GM19043 (cell line): Measurements from ENCODE around the gene GSTM2.
"Not testable (repeated sequence)": the region's sequence is repeated elsewhere in the genome, so short reads cannot be mapped to it uniquely, and the experiment has no call there.

Experiments used
- ATAC-seq: cut with Tn5 transposase; IDR thresholded peaks from one replicate; pipeline ENCODE4 v1.9.1; 2021; ENCODE audit warnings: low read depth; ENCODE audit not compliant: unreplicated experiment

Gene GSTM2

DNA sequence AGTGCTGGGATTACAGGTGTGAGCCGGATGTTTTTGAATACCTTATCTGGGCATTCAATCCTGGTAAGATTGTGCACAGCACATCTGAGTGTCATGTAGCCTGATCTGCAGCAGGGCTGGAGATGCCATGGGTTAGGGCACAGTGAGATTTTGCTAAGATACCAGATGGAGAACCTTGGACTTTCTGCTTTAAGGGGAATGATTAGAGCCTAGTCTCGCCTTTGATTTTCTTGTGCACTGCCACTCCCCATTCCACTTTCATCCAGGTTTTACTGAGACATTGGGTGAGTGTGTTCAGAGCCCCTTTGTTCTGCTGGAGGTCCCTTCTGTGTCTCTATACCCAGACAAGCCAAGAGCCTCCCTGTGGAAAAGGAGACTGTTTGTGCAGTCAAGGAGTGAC lies 6.0 kb downstream of the GSTM2 start:
- ATAC-seq: not testable (repeated sequence)

DNA sequence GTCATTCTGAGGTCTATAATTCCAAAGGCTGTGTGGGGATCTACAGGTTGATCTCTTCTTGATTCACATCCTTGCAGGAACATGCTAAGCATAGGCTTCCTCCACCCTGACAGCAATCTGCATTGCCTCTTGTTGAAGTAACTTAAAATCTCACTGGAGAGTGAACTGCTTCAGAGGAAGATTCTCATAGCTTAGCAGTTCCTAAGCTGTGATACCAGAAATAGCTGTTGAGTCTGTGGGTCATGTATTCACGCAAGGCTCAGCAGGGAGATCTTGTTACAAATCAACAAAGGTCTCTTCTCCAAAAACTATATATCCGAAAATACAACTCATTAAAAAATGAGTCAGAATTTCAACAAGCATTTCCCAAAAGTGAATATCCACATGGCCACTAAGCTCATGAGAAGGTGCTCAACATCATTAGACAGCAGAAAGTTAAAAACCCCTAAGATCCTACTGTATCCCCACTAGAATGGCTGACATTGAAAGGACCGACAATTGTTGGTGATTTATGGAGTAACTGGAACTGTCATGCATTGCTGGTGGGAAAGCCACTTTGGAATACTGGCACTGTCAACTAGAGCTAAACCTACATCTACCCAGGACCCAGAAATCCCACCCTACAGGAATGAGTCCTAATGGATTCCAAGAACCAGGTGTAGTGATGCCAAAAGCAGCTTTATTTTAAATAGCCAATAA lies 9.0 kb downstream of the GSTM2 start:
- ATAC-seq: not testable (repeated sequence)

DNA sequence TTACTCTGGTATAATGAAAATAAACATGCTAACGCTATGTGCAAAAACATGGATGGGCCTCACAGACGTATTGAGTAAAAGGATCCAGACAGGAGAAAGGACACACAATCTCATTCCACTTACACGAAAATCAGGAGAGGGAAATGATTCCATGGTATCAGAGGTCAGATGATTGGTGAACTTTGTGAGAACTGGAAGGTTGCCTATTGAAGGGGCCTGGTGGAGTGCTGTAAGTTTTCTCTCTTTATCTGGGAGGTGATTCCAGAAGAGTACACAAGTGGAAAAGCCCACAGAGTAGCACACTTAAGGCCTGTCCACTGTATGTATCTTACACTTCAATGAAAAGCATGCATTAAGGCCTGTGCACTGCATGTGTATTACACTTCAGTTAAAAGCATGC lies 9.6 kb downstream of the GSTM2 start:
- ATAC-seq: no peak

DNA sequence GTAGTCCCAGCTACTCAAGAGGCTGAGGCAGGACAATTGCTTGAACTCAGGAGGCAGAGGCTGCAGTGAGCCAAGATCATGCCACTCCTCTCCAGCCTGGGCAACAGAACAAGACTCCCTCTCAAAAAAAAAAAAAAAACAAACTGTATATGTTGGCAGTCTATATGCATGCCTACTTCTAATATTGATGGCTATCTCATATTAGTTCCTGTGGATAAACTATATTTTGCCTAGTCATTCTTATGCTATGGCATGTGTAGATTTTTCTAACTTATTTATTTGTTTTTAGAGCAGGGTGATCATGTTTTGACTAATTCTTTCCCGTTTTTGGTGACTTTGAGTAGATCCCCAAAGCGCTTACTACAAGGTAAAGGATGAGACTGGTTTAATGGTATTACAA lies 10.8 kb downstream of the GSTM2 start:
- ATAC-seq: not testable (repeated sequence)

DNA sequence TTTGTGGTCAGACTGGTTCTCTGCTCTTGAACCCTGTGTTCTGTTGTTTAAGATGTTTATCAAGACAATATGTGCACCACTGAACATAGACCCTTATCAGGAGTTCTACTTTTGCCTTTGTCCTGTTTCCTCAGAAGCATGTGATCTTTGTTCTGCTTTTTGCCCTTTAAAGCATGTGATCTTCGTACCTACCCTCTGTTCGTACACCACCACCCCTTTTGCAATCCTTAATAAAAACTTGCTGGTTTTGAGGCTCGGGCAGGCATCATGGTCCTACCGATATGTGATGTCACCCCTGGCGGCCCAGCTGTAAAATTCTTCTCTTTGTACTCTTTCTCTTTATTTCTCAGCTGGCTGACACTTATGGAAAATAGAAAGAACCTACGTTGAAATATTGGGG lies 16.9 kb downstream of the GSTM2 start:
- ATAC-seq: not testable (repeated sequence)

DNA sequence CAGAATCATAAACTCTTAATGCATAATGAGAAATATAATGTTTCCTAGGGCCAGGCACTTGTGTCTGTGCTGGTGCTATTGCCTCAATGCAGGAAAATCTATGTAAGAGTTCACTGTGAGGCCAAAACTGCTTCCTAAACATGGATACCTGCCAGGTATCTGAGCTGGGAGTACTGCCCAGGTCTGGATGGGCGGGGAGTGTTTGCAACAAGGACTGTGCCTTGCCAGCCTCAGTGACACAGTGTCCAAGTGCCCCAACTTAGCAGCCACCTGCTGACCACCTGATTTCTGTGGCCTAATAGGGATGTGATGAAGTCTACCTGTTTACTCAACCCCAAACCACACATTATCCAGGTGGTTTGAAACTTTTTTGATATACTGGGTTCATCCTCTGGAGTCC lies 17.5 kb downstream of the GSTM2 start:
- ATAC-seq: not testable (repeated sequence)

DNA sequence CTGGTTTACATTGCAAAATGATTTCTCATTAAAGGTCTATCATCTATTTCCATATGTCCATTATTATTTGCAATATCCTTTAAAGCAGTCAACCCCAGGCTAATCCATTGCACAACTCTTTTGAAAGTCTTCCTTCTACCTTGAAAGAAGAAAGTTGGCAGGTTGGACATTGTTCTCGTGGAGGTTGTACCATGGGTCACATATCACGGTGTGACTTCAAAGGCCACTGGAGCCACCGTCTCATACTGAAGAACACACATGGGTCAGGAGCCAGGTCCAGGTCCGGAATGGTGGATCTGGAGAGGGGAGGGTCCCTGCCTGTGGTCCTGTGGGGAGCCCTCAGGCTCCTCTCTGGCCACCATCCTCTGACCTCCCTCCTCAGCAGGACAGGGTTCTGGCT lies 18.0 kb downstream of the GSTM2 start:
- not testable (repeated sequence) for ATAC-seq

DNA sequence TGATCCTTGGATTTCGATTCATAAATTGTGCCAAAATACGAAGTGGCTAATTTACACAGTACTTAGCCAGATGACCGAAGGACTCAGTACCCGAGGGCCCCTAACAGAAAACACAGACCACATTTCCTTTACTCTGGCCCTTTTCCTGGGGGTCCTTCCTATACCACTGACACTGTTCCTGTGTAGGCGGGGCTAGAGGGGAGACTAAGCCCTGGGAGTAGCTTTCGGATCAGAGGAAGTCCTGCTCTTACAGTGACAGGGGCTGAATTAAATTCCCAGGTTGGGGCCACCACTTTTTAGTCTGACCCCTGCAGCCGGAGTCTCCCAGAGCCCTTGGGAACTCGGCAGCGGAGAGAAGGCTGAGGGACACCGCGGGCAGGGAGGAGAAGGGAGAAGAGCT lies 19.3 kb downstream of the GSTM2 start:
- peak; percentile 17 for ATAC-seq

DNA sequence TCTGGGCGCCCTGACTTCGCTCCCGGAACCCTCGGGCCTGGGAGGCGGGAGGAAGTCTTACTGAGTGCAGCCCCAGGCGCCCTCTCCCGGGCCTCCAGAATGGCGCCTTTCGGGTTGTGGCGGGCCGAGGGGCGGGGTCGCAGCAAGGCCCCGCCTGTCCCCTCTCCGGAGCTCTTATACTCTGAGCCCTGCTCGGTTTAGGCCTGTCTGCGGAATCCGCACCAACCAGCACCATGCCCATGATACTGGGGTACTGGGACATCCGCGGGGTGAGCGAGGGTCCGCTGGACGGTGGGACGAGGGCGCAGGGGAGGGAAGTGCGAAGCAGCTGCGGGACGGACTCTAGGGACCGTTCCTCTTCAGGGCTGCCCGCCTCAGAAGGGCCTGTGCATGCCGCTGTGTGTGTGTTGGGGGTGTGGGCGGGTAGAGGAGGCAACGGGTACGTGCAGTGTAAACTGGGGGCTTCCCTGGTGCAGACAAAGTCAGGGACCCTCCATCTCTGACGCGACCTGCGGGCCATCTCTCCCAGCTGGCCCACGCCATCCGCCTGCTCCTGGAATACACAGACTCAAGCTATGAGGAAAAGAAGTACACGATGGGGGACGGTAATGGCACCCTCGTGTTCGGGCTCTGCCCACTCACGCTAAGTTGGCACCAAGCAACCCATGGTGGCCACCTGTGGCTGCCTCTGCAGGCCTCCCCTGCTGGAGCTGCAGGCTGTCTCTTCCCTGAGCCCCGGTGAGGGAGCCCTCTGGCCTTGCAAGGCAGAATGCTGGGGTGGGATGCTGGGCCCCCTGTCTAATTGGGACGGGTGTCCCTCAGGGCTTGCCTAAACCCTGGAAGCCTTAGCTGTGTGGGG lies 20.0 kb downstream of the GSTM2 start, which contains the start of gene GSTM1:
Gene GSTM1 (plus strand): TSS at position 177 of the 859 bp plus-strand sequence. CDS start 57 bp downstream, at position 234.
- ATAC-seq: peak; percentile 94

DNA sequence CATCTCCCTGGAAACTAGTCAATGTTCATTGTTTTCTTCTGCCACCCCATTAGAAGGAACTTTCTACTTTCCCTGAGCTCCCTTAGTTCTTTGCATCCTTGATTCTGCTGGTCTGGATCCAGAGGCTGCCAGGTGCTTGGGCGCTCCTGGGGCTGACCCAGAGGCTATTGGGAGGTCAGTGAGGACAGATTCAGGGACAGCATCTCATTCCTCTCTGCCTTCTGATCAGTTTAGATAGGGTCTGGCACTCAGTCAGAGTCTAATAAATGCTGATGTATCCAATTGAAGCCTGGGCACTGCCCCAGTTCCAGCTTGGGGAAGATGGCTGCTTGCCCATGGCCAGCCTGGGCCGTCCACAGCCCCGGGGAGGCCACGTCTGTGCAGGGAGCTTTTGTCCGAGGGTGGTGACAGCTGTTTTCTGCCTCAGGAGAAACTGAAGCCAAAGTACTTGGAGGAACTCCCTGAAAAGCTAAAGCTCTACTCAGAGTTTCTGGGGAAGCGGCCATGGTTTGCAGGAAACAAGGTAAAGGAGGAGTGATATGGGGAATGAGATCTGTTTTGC lies 22.1 kb downstream of the GSTM2 start:
- no peak for ATAC-seq

DNA sequence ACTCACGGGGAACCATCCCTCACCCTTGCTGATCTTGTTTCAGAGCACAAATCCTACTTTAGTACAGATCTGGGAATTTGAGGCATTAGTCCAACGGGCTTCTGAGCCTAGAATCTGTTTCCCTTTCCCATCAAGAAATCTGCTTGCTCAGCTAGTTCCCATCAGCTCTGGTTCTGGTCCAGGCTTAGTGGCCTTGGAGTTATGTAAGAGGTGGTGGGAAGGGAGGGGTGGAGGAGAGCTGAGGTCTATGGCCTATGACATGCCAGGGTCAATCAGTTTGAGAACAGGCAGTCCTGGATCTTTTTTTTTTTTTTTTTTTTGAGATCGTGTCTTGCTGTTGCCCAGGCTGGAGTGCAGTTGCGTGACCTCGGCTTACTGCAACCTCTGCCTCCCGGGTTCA lies 23.9 kb downstream of the GSTM2 start:
- no peak for ATAC-seq

DNA sequence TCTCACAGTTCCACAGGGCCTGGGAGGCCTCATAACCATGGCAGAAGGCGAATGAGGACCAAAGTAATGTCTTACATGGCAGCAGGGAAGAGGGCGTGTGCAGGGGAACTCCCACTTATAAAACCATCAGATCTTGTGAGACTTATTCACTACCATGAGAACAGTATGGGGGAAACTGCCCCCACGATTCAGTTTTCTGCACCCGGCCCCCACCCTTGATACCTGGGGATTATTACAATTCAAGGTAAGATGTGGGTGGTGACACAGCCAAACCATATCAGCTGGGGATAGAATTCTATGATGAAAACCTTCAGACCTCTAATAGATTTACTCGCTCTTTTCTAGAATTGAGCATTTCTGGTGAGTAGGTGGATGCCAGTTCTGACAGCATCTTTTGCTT lies 26.5 kb downstream of the GSTM2 start:
- ATAC-seq: not testable (repeated sequence)

DNA sequence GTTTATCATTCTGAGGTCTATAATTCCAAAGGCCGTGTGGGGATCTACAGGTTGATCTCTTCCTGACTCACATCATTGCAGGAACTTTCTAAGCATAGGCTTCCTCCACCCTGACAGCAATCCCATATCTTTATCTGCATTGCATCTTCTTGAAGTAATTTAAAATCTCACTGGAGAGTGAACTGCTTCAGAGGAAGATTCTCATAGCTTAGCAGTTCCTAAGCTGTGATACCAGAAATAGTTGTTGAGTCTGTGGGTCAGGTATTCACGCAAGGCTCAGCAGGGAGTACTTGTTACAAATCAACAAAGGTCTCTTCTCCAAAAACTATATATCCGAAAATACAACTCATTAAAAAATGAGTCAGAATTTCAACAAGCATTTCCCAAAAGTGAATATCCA lies 27.3 kb downstream of the GSTM2 start:
- not testable (repeated sequence) for ATAC-seq

DNA sequence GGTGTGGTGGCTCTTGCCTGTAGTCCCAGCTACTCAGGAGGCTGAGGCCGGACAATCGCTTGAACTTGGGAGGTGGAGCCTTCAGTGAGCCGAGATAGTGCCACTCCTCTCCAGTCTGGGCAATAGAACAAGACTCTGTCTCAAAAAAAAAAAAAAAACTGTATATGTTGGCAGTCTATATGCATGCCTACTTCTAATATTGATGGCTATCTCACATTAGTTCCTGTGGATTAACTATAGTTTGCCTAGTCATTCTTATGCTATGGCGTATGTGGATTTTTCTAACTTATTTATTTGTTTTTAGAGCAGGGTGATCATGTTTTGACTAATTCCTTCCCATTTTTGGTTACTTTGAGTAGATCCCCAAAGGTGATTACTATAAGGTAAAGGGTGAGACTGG lies 29.2 kb downstream of the GSTM2 start:
- no peak for ATAC-seq

DNA sequence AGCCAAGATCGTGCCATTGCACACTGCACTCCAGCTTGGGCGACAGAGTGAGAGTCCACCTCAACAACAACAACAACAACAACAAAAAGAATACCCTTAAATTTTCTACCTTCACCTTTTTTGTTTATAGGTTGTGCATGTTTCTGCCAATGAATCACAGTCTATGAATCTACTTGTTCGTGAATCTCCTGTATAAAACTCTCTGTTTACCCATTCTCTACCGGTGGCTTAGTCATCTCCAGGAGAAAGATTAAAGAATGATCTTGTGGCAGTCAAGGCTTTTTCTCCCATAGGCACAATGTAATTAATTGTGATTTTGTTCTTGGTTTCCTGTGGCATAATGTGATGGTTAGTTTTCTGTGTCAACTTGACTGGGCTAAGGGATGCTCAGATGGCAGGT lies 30.0 kb downstream of the GSTM2 start:
- ATAC-seq: not testable (repeated sequence)

DNA sequence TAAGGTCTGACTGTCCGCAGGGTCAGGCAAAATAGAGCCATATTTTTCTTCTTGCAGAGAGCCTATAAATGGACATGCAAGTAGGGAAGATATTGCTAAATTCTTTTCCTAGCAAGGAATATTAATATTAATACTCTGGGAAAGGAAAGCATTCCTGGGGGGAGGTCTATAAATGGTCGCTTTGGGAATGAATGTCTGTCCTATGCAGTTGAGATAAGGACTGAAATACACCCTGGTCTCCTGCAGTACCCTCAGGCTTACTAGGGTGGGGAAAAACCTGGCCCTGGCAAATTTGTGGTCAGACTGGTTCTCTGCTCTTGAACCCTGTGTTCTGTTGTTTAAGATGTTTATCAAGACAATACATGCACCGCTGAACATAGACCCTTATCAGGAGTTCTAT lies 35.1 kb downstream of the GSTM2 start:
- not testable (repeated sequence) for ATAC-seq

DNA sequence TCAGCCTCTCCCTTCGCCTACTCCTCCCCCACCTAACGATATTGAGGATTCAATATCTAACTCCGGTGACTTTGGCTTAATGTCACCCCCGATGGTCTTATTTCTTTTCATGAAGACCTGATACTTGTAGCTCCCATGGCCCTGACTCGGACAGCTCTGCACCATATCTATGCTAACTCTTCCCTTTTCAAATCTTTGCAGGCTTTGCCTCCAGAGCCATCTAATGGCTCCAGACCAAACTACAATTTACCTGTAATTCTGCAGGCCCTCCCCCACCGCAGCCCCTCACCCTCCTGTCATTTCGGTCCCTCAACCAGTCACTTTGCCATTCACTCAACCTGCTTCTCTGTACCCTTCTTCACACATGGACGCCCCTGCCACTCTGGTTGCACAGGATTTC lies 36.3 kb downstream of the GSTM2 start:
- ATAC-seq: no peak

DNA sequence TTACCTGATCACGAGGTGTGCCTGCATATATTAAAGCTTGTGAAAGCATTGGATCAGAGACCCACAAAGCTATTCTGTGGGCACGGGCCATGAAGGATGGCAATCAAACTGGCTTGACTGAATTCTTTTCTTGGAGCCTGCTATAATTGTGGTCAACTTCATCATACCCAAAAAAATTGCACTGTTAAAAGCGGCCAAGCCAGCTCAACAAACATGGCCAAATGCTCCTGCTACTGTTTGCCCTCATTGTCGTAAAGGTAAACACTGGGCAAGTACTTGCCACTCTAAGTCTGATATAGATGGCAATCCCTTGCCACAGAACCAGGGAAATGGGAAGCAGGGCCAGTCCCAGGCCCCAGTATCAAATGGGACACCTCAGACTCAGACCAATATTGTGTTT lies 37.6 kb downstream of the GSTM2 start:
- no peak for ATAC-seq

DNA sequence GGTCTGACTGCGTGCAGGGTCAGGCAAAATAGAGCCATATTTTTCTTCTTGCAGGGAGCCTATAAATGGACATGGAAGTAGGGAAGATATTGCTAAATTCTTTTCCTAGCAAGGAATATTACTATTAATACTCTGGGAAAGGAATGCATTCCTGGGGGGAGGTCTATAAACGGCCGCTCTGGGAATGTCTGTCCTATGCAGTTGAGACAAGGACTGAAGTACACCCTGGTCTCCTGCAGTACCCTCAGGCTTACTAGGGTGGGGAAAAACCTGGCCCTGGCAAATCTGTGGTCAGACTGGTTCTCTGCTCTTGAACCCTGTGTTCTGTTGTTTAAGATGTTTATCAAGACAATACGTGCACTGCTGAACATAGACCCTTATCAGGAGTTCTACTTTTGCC lies 41.1 kb downstream of the GSTM2 start:
- not testable (repeated sequence) for ATAC-seq

DNA sequence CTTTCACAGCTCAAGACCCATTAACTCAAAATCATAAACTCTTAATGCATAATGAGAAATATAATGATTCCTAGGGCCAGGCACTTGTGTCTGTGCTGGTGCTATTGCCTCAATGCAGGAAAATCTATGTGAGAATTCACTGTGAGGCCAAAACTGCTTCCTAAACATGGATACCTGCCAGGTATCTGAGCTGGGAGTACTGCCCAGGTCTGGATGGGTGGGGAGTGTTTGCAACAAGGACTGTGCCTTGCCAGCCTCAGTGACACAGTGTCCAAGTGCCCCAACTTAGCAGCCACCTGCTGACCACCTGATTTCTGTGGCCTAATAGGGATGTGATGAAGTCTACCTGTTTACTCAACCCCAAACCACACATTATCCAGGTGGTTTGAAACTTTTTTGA lies 42.0 kb downstream of the GSTM2 start:
- ATAC-seq: not testable (repeated sequence)

DNA sequence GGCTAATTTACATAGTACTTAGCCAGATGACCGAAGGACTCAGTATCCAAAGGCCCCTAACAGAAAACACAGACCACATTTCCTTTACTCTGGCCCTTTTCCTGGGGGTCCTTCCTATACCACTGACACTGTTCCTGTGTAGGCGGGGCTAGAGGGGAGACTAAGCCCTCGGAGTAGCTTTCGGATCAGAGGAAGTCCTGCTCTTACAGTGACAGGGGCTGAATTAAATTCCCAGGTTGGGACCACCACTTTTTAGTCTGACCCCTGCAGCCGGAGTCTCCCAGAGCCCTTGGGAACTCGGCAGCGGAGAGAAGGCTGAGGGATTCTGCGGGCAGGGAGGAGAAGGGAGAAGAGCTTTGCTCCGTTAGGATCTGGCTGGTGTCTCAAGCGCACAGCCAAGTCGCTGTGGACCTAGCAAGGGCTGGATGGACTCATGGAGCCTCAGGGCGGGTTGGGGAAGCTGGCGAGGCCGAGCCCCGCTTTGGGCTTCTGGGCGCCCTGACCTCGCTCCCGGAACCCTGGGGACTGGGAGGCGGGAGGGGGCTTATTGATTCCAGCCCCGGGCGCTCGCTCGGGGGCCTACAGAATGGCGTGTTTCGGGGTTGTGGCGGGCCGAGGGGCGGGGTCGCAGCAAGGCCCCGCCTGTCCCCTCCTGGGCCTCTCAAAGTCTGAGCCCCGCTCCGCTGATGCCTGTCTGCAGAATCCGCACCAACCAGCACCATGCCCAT lies 43.9 kb downstream of the GSTM2 start, which contains the start of gene GSTM5:
Gene GSTM5 (plus strand): TSS at position 659 of the 728 bp plus-strand sequence. CDS start 62 bp downstream, at position 721.
- ATAC-seq: not testable (repeated sequence)
